Measurements from ENCODE around the gene DAPL1. TPM values are rescaled to one million over a fixed set of nuclear protein-coding genes. Genes with fewer than 3 reads are reported as not detected.

DAPL1 gene
- polyA plus RNA-seq, 1 of the 3 experiments (the other 2 are of a cell fraction), result not detected

GRCh38 chr2:158761621-158762020, 33.5 kb upstream of the DAPL1 start (continued):
- TF ChIP-seq, protein P1, sequence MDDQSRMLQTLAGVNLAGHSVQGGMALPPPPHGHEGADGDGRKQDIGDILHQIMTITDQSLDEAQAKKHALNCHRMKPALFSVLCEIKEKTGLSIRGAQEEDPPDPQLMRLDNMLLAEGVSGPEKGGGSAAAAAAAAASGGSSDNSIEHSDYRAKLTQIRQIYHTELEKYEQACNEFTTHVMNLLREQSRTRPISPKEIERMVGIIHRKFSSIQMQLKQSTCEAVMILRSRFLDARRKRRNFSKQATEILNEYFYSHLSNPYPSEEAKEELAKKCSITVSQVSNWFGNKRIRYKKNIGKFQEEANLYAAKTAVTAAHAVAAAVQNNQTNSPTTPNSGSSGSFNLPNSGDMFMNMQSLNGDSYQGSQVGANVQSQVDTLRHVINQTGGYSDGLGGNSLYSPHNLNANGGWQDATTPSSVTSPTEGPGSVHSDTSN (IDR thresholded peaks at IDR 0.05), result no peak
- TF ChIP-seq RFX5 (IDR thresholded peaks at IDR 0.05; ENCODE audit: low read length), result no peak
- no peak for TF ChIP-seq EZH2phosphoT487 (IDR thresholded peaks at IDR 0.05; ENCODE audit: borderline replicate concordance, low read depth)
- no peak for TF ChIP-seq USF2 (IDR thresholded peaks at IDR 0.05; ENCODE audit: borderline replicate concordance, low read depth, low read length)
- no peak for TF ChIP-seq YY1 (IDR thresholded peaks at IDR 0.05; ENCODE audit: low read depth)
- TF ChIP-seq USF1 (IDR thresholded peaks at IDR 0.05; ENCODE audit: borderline replicate concordance, low read depth), result no peak
- TF ChIP-seq SMC3 (IDR thresholded peaks at IDR 0.05; ENCODE audit: low read depth, low read length), result no peak
- TF ChIP-seq EP300 (IDR thresholded peaks at IDR 0.05; ENCODE audit: borderline replicate concordance in 1 of 2, low read depth in 1 of 2, low read length in 1 of 2), result no peak
- no peak for TF ChIP-seq TCF12 (IDR thresholded peaks at IDR 0.05)

DNA sequence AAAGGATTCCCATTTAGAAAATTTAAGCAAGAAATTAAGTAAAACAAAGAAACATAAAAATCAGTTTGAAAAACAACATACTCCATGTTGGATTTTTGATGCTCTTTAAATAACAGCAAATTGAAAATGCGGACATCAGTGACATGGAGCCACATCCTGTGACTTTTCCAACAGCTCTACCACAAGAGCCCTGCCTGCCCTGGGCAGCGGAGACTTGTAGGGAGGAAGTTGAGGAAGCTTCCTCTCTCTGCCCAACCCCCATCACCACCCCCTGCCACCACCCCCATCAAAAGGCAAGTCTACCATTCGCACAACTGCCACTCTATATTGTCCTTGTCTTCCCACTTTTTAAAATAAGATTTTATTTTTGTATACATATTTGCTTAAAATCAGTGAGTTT, 32.8 kb upstream of the DAPL1 start:
- Histone ChIP-seq H3K4me1 (ENCODE audit: control insufficient read depth in 1 of 2, insufficient read depth in 2 of 2, low read depth in 1 of 2, low read length in 1 of 2) (no peaks in the 10 kb centered on the region), H3K27me3 (ENCODE audit: insufficient read depth) (no peaks in the 10 kb centered on the region), H3K4me2 (no peak overlapping the region), H3K4me3 (ENCODE audit: low read depth in 2 of 2, low read length in 1 of 2) (no peak overlapping the region), H3K9ac (no peak overlapping the region), H3K9me2 (no peaks in the 10 kb centered on the region), H3K9me3 (no peaks in the 10 kb centered on the region), H3F3A (replicated peaks; ENCODE audit: insufficient read depth) (no peaks in the 10 kb centered on the region), H4K20me1 (ENCODE audit: insufficient read depth) (no peaks in the 10 kb centered on the region), H3K27ac (ENCODE audit: low read depth in 2 of 2, low read length in 1 of 2) (no peak overlapping the region), H3K79me2 (ENCODE audit: insufficient read depth) (no peaks in the 10 kb centered on the region), H3K36me3 (replicated peaks in 1 of 2; ENCODE audit: control insufficient read depth in 1 of 2, insufficient read depth in 2 of 2, low read length in 1 of 2) (no peaks in the 10 kb centered on the region), H2AFZ (ENCODE audit: low read depth) (no peak overlapping the region)
- TF ChIP-seq GATA2 (CRISPR knock-in tag; IDR thresholded peaks at IDR 0.05) (no peak), SIN3A (IDR thresholded peaks at IDR 0.05; ENCODE audit: borderline replicate concordance, low read depth, low read length) (no peak), RFX5 (IDR thresholded peaks at IDR 0.05; ENCODE audit: low read length) (no peak), YY1 (IDR thresholded peaks at IDR 0.05; ENCODE audit: low read depth) (no peak), EZH2phosphoT487 (IDR thresholded peaks at IDR 0.05; ENCODE audit: borderline replicate concordance, low read depth) (no peak), REST (IDR thresholded peaks at IDR 0.05; ENCODE audit: low read depth, low read length) (no peak), ELF1 (IDR thresholded peaks at IDR 0.05) (no peak), CHD2 (IDR thresholded peaks at IDR 0.05; ENCODE audit: low read length, partially characterized antibody) (no peak), TEAD4 (IDR thresholded peaks at IDR 0.05; ENCODE audit: borderline replicate concordance, insufficient read depth) (no peak), EP300 (IDR thresholded peaks at IDR 0.05; ENCODE audit: borderline replicate concordance in 1 of 2, low read depth in 1 of 2, low read length in 1 of 2) (no peak), USF2 (IDR thresholded peaks at IDR 0.05; ENCODE audit: borderline replicate concordance, low read depth, low read length) (no peak), FOXJ3 (CRISPR knock-in tag; IDR thresholded peaks at IDR 0.05) (no peak), NFIC (IDR thresholded peaks at IDR 0.05; ENCODE audit: borderline replicate concordance) (no peak), MEF2A (IDR thresholded peaks at IDR 0.05; ENCODE audit: borderline replicate concordance, low read depth) (no peak), TCF12 (IDR thresholded peaks at IDR 0.05) (no peak), GABPA (IDR thresholded peaks at IDR 0.05; ENCODE audit: low read depth) (no peak), POLR2AphosphoS5 (IDR thresholded peaks at IDR 0.05; ENCODE audit: low read depth, low read length) (no peak)
- TF ChIP-seq, protein P2, sequence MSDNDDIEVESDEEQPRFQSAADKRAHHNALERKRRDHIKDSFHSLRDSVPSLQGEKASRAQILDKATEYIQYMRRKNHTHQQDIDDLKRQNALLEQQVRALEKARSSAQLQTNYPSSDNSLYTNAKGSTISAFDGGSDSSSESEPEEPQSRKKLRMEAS (IDR thresholded peaks at IDR 0.05; ENCODE audit: low read depth), result no peak
- TF ChIP-seq, protein P1 (IDR thresholded peaks at IDR 0.05), result no peak
- 75% methylated on average over 3 of the region's 3 CpGs for WGBS (ENCODE audit: low lambda C conversion rate)
- DNase-seq, result no peak
- ChIA-PET POLR2A (no interaction called here), CTCF (interaction anchor here (2.5 kb wide), 1 partner anchor 9 kb away, joined by 15 read pairs; no protein-coding TSS in a partner anchor)
